K562 (cell line): Measurements from ENCODE around the gene C16orf95. TPM values are rescaled to one million over a fixed set of nuclear protein-coding genes. Genes with fewer than 3 reads are reported as not detected.

Source experiments
- ATAC-seq: fragments of 200-7000 bp; cut with Tn5 transposase; 3 replicates; pipeline ENCODE4 v1.9.1; 2020; ENCODE audit warnings: moderate library complexity
- BruUV-seq: library from RNA; stranded (reverse); fragments of 400-500 nt; replicated peaks from 2 replicates; lab custom pipeline; 2021; lab: Mats Ljungman, UMichigan
- CTCF ChIA-PET: fragments of 300-600 bp; formaldehyde crosslinking; extraction: SDS; loops from one replicate; lab custom pipeline; 2021; ENCODE audit warnings: low intra/inter-chr PET ratio; lab: Yijun Ruan, JAX
- POLR2A ChIA-PET: fragments of 300-600, 350-650 bp; sonication (Branson Sonifier 250); formaldehyde crosslinking; extraction: SDS; loops from one replicate; lab custom pipeline; 2021; ENCODE audit warnings: antibody characterized with exemption, inconsistent platforms; lab: Yijun Ruan, JAX
- DNase-seq, 4 experiments: peaks; one replicate each; pipeline versions ENCODE4 v3.0.0 to v3.0.0-alpha.2; 2011 to 2018; ENCODE audit warnings: low spot score in 3 of 4, mixed read lengths in 3 of 4; ENCODE audit errors: extremely low read depth in 1 of 4
- FAIRE-seq: peaks from 2 replicates; lab custom pipeline; 2011; peaks lifted over from hg19 to GRCh38; lab: Jason Lieb, UNC
- H2AFZ ChIP-seq: 2 replicates; pipeline ENCODE4 v1.6.0; 2011; ENCODE audit warnings: low read depth, low read length, control low read depth, inconsistent platforms
- H3K27ac ChIP-seq: fragments of 200-600 bp; 3 replicates; pipeline ENCODE4 v1.8.0; 2011; ENCODE audit warnings: low read depth, mild to moderate bottlenecking, control low read depth, inconsistent platforms, low read length, moderate library complexity, mixed read lengths; ENCODE audit errors: extremely low read depth
- H3K27me3 ChIP-seq, 2 experiments: fragments of 300-600 bp in 1 of 2; 2 replicates in 1 of 2; 3 replicates in 1 of 2; pipeline versions ENCODE4 v1.6.0 to v1.8.0; 2011; ENCODE audit warnings: inconsistent platforms in 2 of 2, low read length in 2 of 2, mild to moderate bottlenecking in 1 of 2, mixed read lengths in 1 of 2, moderate library complexity in 1 of 2; ENCODE audit not compliant: control insufficient read depth in 2 of 2, insufficient read depth in 2 of 2
- H3K36me3 ChIP-seq: fragments of 300-600 bp; 3 replicates; pipeline ENCODE4 v1.8.0; 2011; ENCODE audit warnings: mild to moderate bottlenecking, low read length, inconsistent platforms; ENCODE audit not compliant: control insufficient read depth, insufficient read depth
- H3K4me1 ChIP-seq, 2 experiments: fragments of 200-600 bp in 1 of 2; replicated peaks in 1 of 2; 2 replicates in 1 of 2; 3 replicates in 1 of 2; pipeline versions ENCODE4 v1.5.1 to v1.8.0; 2011; ENCODE audit warnings: inconsistent platforms in 2 of 2, low read length in 2 of 2, mild to moderate bottlenecking in 1 of 2, mixed read lengths in 1 of 2, moderate library complexity in 1 of 2; ENCODE audit not compliant: control insufficient read depth in 2 of 2, insufficient read depth in 2 of 2
- H3K4me2 ChIP-seq: 2 replicates; pipeline ENCODE4 v1.6.1; 2011; ENCODE audit warnings: low read length, control low read depth, inconsistent platforms, mixed read lengths; ENCODE audit not compliant: insufficient read depth
- H3K4me3 ChIP-seq: fragments of 200-600 bp; sonication (generic), shearing (Covaris generic); 2 replicates; pipeline ENCODE4 v1.5.1; 2016; ENCODE audit warnings: control low read depth, inconsistent platforms
- H3K79me2 ChIP-seq: fragments of 200-600 bp; 3 replicates; pipeline ENCODE4 v1.8.0; 2011; ENCODE audit warnings: low read length, inconsistent platforms; ENCODE audit not compliant: control insufficient read depth, insufficient read depth
- H3K9ac ChIP-seq, 2 experiments: 2 replicates each; pipeline versions ENCODE4 v1.6.0 to v1.6.1; 2011; ENCODE audit warnings: low read depth in 2 of 2, low read length in 2 of 2, control low read depth in 1 of 2, inconsistent platforms in 1 of 2, mild to moderate bottlenecking in 1 of 2, mixed read lengths in 1 of 2; ENCODE audit not compliant: insufficient read depth in 1 of 2
- H3K9me1 ChIP-seq: one replicate; pipeline ENCODE4 v1.6.0; 2011; ENCODE audit warnings: inconsistent platforms, mild to moderate bottlenecking, low read length, moderate library complexity; ENCODE audit not compliant: control insufficient read depth, insufficient read depth
- H3K9me3 ChIP-seq: replicated peaks from 2 replicates; pipeline ENCODE4 v1.5.1; 2011; ENCODE audit warnings: low read depth, low read length, inconsistent platforms; ENCODE audit not compliant: control insufficient read depth, insufficient read depth
- H4K20me1 ChIP-seq: replicated peaks from 2 replicates; pipeline ENCODE4 v1.6.1; 2011; ENCODE audit warnings: low read length, inconsistent platforms, mixed read lengths; ENCODE audit not compliant: control insufficient read depth, insufficient read depth
- CREM ChIP-seq: IDR thresholded peaks from 2 replicates; pipeline ENCODE4 v1.6.1; 2014; ENCODE audit warnings: antibody characterized with exemption, low read depth
- CTCF ChIP-seq, 3 experiments: IDR thresholded peaks in 2 of 3; conservative IDR thresholded peaks in 1 of 3; 2 replicates each; pipeline ENCODE4 v1.5.1; 2011 to 2012; ENCODE audit warnings: low read length in 3 of 3, mild to moderate bottlenecking in 3 of 3, control low read depth in 2 of 3, improper control_type of control experiment in 1 of 3, inconsistent platforms in 1 of 3, low read depth in 1 of 3, mixed read lengths in 1 of 3, moderate library complexity in 1 of 3; ENCODE audit not compliant: insufficient read depth in 2 of 3
- POLR2G ChIP-seq: fragments of 200-400 bp; formaldehyde crosslinking; IDR thresholded peaks from 2 replicates; pipeline ENCODE4 v1.6.1; 2017; ENCODE audit warnings: low read depth, mild to moderate bottlenecking, antibody characterized with exemption, low read length, moderate library complexity
- PPARD ChIP-seq: fragments of 250-450 bp; sonication (Bioruptor Pico); IDR thresholded peaks from 2 replicates; pipeline ENCODE4 v1.8.0; 2022; ENCODE audit warnings: inconsistent platforms, mild to moderate bottlenecking, moderate library complexity
- RAD21 ChIP-seq, 2 experiments: fragments of 250-450 bp in 1 of 2; fragments of 450-650 bp in 1 of 2; sonication (Bioruptor Pico) in 1 of 2; formaldehyde crosslinking in 1 of 2; IDR thresholded peaks in 1 of 2; conservative IDR thresholded peaks in 1 of 2; 2 replicates each; pipeline versions ENCODE4 v1.4.0 to v1.8.0; 2020 to 2022; ENCODE audit warnings: mild to moderate bottlenecking in 2 of 2, moderate library complexity in 1 of 2
- RBFOX2 ChIP-seq: fragments of 200-400 bp; formaldehyde crosslinking; IDR thresholded peaks from 2 replicates; pipeline ENCODE4 v1.6.1; 2017; ENCODE audit warnings: low read depth, mild to moderate bottlenecking, low read length, moderate library complexity
- REST ChIP-seq, 2 experiments: fragments of 450-650 bp; formaldehyde crosslinking in 1 of 2; IDR thresholded peaks; 2 replicates each; pipeline versions ENCODE4 v1.4.0 to v1.6.1; 2014 to 2020; ENCODE audit warnings: mild to moderate bottlenecking in 2 of 2, borderline replicate concordance in 1 of 2, low read depth in 1 of 2
- STAT5A ChIP-seq: IDR thresholded peaks from 2 replicates; pipeline ENCODE4 v1.6.1; 2012; ENCODE audit warnings: low read length, inconsistent platforms, borderline replicate concordance
- WGBS: fragments of 100-300 bp; shearing (Covaris generic); methylation state at CpG from one replicate; pipeline ENCODE4 v1.1.6; 2016; ENCODE audit warnings: low coverage, mixed read lengths; ENCODE audit not compliant: insufficient coverage; ENCODE audit errors: missing lambda C conversion rate; 5-methylcytosine and 5-hydroxymethylcytosine counted together
- in situ Hi-C: fragments of 300-500 bp; cut with MboI; formaldehyde crosslinking; loops from 4 replicates; pipeline ENCODE4 v1.15.0; 2018; ENCODE audit warnings: inconsistent platforms, mixed read lengths
- intact Hi-C: fragments of 100-400 bp; cut with micrococcal nuclease; formaldehyde crosslinking; loops from 2 replicates; pipeline ENCODE4 v1.14.2; 2022
- polyA plus RNA-seq, 8 experiments: library from polyadenylated mRNA; depleted of rRNA in 4 of 8; stranded (reverse) in 5 of 8; unstranded in 3 of 8; fragments of >200 nt; fragmentation: Nextera tagmentation in 2 of 8; fragmentation: Illumina TruSeq in 1 of 8; extraction: Ambion mirVana in 2 of 8; extraction: Trizol in 1 of 8; gene quantifications; 2 replicates each; pipeline versions ENCODE4 v1.2.1 to v1.2.3, GENCODE V29; 2011 to 2014; ENCODE audit warnings: inconsistent platforms in 1 of 8, missing spikeins in 1 of 8
- total RNA-seq, 7 experiments: library from RNA; depleted of rRNA in 6 of 7; stranded (reverse); fragments of >200 nt in 6 of 7; fragmentation: Illumina TruSeq in 2 of 7; extraction: Trizol in 2 of 7; gene quantifications; 2 replicates each; pipeline versions ENCODE4 v1.2.1 to v1.2.3, GENCODE V29; 2011 to 2021; ENCODE audit warnings: low replicate concordance in 1 of 7

C16orf95 gene
- total and polyA plus RNA-seq, 9 of the 15 experiments (the other 6 are each of a cell fraction or from before 2014, with no cell fraction given) = 6.5 to 20.5 (median 9.4) TPM

GRCh38 chr16:87297918-87298631 lies 19.1 kb downstream of the C16orf95 start:
- Histone ChIP-seq H3K27me3 (no peaks in the 10 kb centered on the region), H3K9me1 (no peaks in the 10 kb centered on the region), H4K20me1 (no peaks in the 10 kb centered on the region), H2AFZ (no peak overlapping the region), H3K79me2 (no peaks in the 10 kb centered on the region), H3K36me3 (peaks cover 33% of the 10 kb centered on the region; the same call in 1 of the 3 replicates), H3K4me3 (no peak overlapping the region), H3K27ac (no peak overlapping the region), H3K9ac (no peak overlapping the region; a peak in 1 of 4 replicates), H3K9me3 (no peaks in the 10 kb centered on the region), H3K4me1 (peaks cover 11 to 30% of the 10 kb centered on the region in 2 experiments), H3K4me2 (no peak overlapping the region)
- ATAC-seq (peak; percentile 87), FAIRE-seq (peak; percentile 88), DNase-seq (peak; percentile 61 to 74 (median 63))
- WGBS = 38% methylated on average over 15 of the region's 15 CpGs
- POLR2A ChIA-PET = interaction anchor here (0.6 kb wide), 2 partner anchors 30 to 66 kb away, joined by 3 read pairs; no protein-coding TSS in a partner anchor
- no TSS peak for BruUV-seq
- intact Hi-C loops (no loop called here), in situ Hi-C loops (no loop called here)
- CTCF ChIA-PET = interaction anchor here (1.5 kb wide), 1 partner anchor 734 kb away, joined by 7 read pairs; no protein-coding TSS in a partner anchor
- TF ChIP-seq CTCF (IDR thresholded peaks at IDR 0.05 in 2 of 3, conservative IDR thresholded peaks at IDR 0.05 in 1 of 3; ENCODE audit: insufficient read depth in 2 of 3, low read depth in 1 of 3, low read length in 3 of 3) = peak; percentile 72 to 86 (median 79)
- TF ChIP-seq CREM = 0 out of 2 replicates have a peak, but pooled peaks have one; percentile 18
- TF ChIP-seq POLR2G = 0 out of 2 replicates have a peak, but pooled peaks have one; percentile 16
- no peak for TF ChIP-seq PPARD (CRISPR knock-in tag)
- TF ChIP-seq STAT5A = no peak
- 0 out of 2 replicates have a peak, but pooled peaks have one; percentile 16 for TF ChIP-seq RBFOX2
- peak in 1 of 2 experiments; percentile 49; a peak in 2 of 4 replicates for TF ChIP-seq RAD21 (CRISPR knock-in tag; conservative IDR thresholded peaks at IDR 0.05 in 1 of 2, IDR thresholded peaks at IDR 0.05 in 1 of 2)
- peak; percentile 13; the same call in 1 of the 2 replicates for TF ChIP-seq REST (IDR thresholded peaks at IDR 0.05; ENCODE audit: borderline replicate concordance)
- no peak for TF ChIP-seq REST (CRISPR knock-in tag; IDR thresholded peaks at IDR 0.05; ENCODE audit: low read depth)
